ENCODE results near the gene THSD4.

THSD4 gene

GRCh38 chr15:71511796-71512681 lies 396.8 kb downstream of the THSD4 start:
- no peak for DNase-seq

GRCh38 chr15:71512682-71513006 lies 397.4 kb downstream of the THSD4 start:
- DNase-seq: no peak

- no peak for DNase-seq
These were observed 400.3 kb downstream of the THSD4 start for GRCh38 chr15:71515375-71516186.

GRCh38 chr15:71517751-71518150 lies 402.5 kb downstream of the THSD4 start:
- no peak for DNase-seq

- no peak for DNase-seq
These were observed 403.4 kb downstream of the THSD4 start for GRCh38 chr15:71518661-71519060.

GRCh38 chr15:71526060-71526820 lies 411.0 kb downstream of the THSD4 start:
- DNase-seq: no peak

GRCh38 chr15:71529361-71529760 lies 414.1 kb downstream of the THSD4 start:
- DNase-seq: no peak

- DNase-seq: no peak
These were observed 414.8 kb downstream of the THSD4 start for GRCh38 chr15:71530116-71530515.

- DNase-seq: no peak
These were observed 417.7 kb downstream of the THSD4 start for GRCh38 chr15:71532994-71533393.

GRCh38 chr15:71538181-71538580 lies 422.9 kb downstream of the THSD4 start:
- no peak for DNase-seq

GRCh38 chr15:71541746-71542145 lies 426.5 kb downstream of the THSD4 start:
- no peak for DNase-seq

GRCh38 chr15:71542836-71543235 lies 427.6 kb downstream of the THSD4 start:
- DNase-seq: no peak

- DNase-seq: no peak
These were observed 428.1 kb downstream of the THSD4 start for GRCh38 chr15:71543413-71543812.

GRCh38 chr15:71545223-71545760 lies 430.0 kb downstream of the THSD4 start:
- no peak for DNase-seq

GRCh38 chr15:71545923-71546322 lies 430.7 kb downstream of the THSD4 start:
- no peak for DNase-seq

- DNase-seq: no peak
These were observed 431.7 kb downstream of the THSD4 start for GRCh38 chr15:71547011-71547410.

GRCh38 chr15:71548401-71548807 lies 433.1 kb downstream of the THSD4 start:
- no peak for DNase-seq

- no peak for DNase-seq
These were observed 433.8 kb downstream of the THSD4 start for GRCh38 chr15:71549091-71549490.

GRCh38 chr15:71549697-71550096 lies 434.4 kb downstream of the THSD4 start:
- no peak for DNase-seq

GRCh38 chr15:71551566-71551965 lies 436.3 kb downstream of the THSD4 start:
- no peak for DNase-seq

GRCh38 chr15:71559098-71559497 lies 443.8 kb downstream of the THSD4 start:
- no peak for DNase-seq

- no peak for DNase-seq
These were observed 444.3 kb downstream of the THSD4 start for GRCh38 chr15:71559616-71560015.

- no peak for DNase-seq
These were observed 447.0 kb downstream of the THSD4 start for GRCh38 chr15:71562251-71562650.
